GM21423 (cell line): ENCODE measurements around the gene RPP30.
"Not testable (repeated sequence)": the region's sequence is repeated elsewhere in the genome, so short reads cannot be mapped to it uniquely, and the experiment has no call there.

Source experiments
- ATAC-seq: cut with Tn5 transposase; IDR thresholded peaks from one replicate; pipeline ENCODE4 v1.9.1; 2021; ENCODE audit warnings: mild to moderate bottlenecking, moderate library complexity; ENCODE audit not compliant: unreplicated experiment

The RPP30 gene

GRCh38 chr10:90871279-90871765 lies 452 bp upstream of the RPP30 start:
- peak; percentile 45 for ATAC-seq

DNA sequence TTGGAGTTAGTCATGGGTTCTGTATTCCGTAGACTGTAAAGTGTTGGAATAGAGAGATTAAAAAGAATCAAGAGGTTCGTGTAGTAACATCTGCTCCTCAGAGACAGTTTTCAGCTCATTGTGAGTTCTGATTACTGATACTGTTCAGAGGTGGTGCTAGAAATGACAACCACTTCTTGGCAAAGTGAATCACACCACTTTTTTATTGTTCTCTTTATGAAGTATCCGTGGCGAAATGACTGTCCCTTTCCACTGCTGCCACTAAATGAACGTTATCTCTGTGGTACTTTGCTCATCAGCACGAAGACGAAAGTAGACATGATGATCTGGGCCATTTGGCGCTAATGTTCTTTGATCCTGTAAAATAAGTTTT lies 860 bp downstream of the RPP30 start:
- no peak for ATAC-seq

GRCh38 chr10:90879062-90879461 lies 7.3 kb downstream of the RPP30 start:
- ATAC-seq, result no peak

DNA sequence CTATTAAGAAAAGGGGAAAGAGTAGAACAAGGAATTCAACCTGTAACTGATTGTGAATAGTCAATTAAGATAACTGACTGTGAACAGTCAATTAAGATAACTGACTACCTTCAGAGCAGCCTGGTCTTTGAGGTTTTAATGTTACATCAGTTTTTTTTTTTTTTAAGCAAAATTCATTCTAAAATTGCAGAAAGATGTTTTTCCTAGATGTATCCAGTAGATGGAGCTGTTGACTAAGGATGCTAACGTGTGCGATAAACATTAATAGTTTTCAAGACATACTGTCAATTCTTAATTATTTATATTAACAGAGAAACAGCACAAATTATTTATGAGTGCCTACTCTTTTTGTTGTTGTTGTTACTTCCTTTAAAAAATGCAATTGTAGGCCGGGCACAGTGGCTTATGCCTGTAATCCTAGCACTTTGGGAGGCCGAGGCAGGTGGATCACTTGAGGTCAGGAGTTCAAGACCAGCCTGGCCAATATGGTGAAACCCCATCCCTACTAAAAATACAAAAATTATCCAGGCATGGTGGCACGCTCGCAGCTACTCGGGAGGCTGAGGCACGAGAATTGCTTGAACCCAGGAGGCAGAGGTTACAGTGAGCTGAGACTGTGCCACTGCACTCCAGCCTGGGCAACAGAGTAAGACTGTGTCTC lies 8.4 kb downstream of the RPP30 start:
- not testable (repeated sequence) for ATAC-seq

- ATAC-seq, result no peak
These were observed 12.7 kb downstream of the RPP30 start for GRCh38 chr10:90884431-90884830.

- ATAC-seq, result no peak
These were observed 13.4 kb downstream of the RPP30 start for GRCh38 chr10:90885176-90885575.

DNA sequence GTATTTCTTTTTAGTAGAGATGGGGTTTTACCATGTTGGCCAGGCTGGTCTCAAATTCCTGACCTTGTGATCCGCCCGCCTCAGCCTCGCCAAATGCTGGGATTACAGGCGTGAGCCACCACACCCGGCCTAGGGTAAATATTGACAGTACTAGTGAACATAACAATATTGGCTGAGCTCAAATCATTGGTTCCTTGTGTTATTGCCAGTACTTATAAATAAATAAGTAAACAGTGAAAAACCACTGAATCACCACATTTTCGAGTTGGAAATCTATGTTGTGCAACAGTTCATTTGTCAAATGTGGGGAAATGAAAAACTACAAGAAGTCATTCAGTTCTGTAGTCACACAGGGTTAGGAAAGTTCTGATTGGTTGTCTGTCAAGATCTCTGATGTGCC lies 15.8 kb downstream of the RPP30 start:
- ATAC-seq, result no peak

- no peak for ATAC-seq
These were observed 16.6 kb downstream of the RPP30 start for GRCh38 chr10:90888387-90888786.

- ATAC-seq, result no peak
These were observed 17.9 kb downstream of the RPP30 start for GRCh38 chr10:90889636-90890035.

- no peak for ATAC-seq
These were observed 18.6 kb downstream of the RPP30 start for GRCh38 chr10:90890347-90890746.

DNA sequence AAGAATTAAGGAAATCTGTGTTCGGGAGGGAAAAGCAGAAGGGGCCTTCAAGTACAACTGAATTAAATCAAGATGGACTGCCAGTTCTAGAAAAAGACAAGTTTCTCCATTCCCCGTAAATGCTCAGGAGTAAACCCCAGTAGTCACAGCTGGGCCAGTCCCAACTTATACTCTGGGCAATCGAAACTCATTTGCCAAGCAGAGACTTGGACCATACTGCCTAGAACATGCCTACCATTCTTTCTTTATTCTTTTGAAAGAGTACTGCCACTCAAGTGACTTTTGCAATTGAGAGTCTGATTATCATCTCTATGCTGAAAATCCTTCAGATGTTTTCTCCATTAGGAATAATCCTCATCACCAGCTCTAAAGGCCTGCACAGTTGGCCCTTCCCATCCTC lies 21.4 kb downstream of the RPP30 start:
- ATAC-seq, result no peak

DNA sequence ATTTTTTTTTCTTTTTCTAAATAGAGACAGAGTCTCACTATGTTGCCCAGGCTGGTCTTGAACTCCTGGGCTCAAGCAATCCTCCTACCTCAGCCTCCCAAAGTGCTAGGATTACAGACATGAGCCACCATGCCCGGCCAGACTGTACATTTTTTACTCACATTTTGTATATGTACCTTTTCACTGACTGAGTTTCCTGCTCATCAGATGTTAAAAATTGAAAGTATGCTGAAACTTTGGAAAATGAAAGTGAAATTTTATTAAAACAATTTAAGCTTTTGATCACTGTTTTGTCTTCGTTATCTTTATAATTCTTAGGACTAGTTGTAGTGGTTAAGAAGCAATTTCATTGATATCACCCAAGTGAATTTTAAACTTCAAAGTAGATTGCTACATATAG lies 25.1 kb downstream of the RPP30 start:
- not testable (repeated sequence) for ATAC-seq

- peak; percentile 52 for ATAC-seq
These were observed 34.2 kb downstream of the RPP30 start for GRCh38 chr10:90905925-90906324.

DNA sequence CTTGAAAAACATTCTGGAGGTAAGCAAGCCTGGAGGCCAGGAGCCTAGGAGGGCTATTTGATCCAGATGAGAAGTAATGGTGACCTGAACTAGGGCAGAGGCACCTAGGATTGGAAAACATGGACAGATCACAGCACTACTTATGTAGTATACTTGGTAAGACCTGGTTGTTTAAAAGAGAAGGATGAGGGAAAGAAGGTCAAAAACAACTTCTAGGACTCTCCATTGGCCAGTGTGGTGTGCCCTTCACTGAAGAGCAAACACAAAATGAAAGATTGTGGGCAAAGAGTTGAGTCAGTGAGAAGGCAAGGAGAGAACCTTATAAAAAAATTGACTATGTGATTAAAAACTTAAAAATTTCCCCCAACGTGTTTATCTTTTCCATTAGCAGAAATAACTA lies 34.8 kb downstream of the RPP30 start:
- ATAC-seq, result no peak

GRCh38 chr10:90911133-90912051 lies 39.6 kb downstream of the RPP30 start:
- ATAC-seq, result peak; percentile 86

DNA sequence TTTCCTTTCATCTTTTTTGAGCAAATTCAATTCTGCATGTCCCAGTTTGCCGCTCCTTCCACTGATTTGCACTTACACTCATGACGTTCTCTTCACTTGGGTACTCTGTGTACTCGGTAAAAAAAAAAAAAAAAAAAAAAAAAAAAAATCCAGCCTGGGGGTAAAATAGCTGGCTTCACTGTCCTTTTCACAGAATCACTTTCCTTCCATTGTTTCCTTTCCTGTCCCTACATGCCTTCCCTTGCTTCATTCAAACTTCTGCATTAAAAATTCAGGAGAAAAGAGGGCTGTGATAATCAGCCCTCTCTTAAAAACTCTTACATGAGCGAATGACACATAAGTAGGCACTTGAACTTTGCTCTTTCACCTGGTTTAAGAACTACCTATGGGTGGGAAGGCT lies 40.4 kb downstream of the RPP30 start:
- ATAC-seq, result no peak

DNA sequence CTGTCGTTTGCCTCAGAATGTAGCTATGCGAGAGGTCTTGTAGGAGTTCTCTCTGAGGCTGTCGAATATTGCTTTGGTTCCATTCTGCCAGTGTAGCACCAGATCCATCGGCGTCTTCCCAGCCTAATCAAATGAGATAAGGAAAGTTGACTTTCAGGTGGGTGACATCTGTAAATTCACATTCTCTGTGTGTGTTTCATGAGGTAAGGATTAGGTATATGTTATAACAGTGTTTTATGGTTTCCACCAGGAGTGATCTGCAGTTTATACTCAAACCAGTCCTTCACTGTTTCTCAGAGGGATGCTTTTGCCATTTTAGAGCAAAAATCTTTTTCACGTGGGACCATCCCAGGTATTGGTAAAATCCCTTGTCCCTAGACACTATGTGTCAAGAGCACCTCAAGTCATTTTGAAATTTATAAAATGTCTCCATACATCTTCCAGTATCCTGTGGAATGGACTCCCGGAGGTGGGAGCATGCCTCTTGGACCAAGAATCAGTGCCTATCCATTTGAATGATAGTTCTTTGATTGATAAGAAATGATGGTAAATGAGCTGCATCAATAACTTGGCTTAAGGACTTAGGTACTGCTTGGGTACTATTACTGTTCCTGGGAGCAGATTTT lies 41.2 kb downstream of the RPP30 start:
- no peak for ATAC-seq

GRCh38 chr10:90913774-90914420 lies 42.1 kb downstream of the RPP30 start:
- no peak for ATAC-seq

GRCh38 chr10:90914992-90915765 lies 43.4 kb downstream of the RPP30 start:
- no peak for ATAC-seq

- ATAC-seq, result no peak
These were observed 43.9 kb downstream of the RPP30 start for GRCh38 chr10:90915766-90916075.
